ENCODE measurements around the gene SLC5A10.
"Not testable (repeated sequence)": the region's sequence is repeated elsewhere in the genome, so short reads cannot be mapped to it uniquely, and the experiment has no call there.

SLC5A10 gene

GRCh38 chr17:19022747-19023146 lies 70.8 kb downstream of the SLC5A10 start:
- DNase-seq, result no peak

GRCh38 chr17:19023209-19023999 lies 71.4 kb downstream of the SLC5A10 start:
- DNase-seq, result no peak

- no peak for DNase-seq
Measured at GRCh38 chr17:19024101-19025078, 72.4 kb downstream of the SLC5A10 start.

DNA sequence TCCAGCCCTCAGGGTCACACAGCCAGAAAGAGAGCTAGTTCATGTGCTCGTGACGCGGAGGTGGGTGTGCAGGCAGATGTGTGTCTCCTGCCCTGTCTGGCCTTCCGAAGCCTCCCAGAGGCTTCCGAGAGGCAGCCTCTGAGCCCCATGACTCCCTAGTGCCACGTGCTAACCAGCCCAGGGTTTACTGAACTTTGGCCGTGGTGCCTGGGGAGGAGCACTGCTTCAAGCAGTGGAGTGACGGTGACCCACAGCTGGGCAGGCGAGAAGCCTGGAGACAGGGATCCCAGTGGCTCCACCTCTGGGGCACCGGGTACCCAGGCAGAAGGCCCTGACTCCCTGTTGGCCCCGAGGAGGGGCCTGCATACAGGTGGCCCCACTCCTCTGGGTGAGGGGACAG lies 76.7 kb downstream of the SLC5A10 start:
- not testable (repeated sequence) for DNase-seq

DNA sequence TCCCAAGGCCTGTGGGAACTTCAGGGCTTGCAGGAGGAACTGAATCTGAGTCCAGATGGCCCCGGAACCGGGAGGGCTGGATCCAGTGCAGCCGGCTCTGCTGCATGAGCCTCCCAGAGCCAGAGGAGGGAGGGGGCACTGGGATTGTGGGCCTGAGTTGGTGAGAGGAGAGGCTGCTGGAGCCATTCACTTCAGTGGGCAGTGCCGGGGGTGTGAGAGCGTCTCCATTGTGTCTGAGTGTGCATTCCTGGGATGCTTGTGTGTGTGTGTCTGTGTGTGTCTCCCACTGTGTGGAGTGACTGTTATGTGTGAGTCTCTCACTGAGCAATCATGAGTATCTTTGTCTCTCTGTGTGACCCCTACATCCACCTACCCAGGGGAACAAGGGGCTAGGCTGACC lies 77.8 kb downstream of the SLC5A10 start:
- DNase-seq, result not testable (repeated sequence)

DNA sequence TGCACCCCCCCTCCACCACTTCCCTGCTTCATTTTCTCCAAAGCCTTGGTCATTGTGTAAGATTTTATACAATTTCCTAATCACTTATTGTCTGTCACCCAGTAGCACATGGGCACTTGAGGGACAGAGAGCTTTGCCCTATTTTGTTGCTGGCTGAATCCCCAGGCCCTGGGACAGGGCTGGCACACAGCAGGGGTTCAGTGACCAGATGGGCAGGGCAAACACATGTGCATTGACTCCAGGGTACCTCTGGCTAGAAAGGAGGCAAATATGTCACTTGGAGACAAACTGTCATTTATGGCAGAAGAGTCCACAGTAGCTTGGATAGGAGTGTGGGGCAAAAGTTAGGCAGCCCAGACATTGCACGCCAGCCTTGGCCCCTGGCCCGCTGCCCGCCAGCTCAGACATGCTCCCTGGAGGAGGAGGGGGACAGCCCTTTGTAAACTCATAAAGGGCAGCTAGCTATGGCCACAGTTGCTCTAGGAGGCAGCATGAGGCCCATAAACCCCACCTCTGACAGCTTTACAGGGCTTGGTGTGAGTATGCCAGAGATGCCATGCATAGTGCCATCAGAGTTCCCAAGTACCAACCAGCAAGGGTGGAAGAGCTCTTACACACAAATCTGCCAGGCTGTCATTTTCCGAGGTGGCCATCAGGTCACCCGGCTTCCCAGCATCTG lies 78.9 kb downstream of the SLC5A10 start:
- not testable (repeated sequence) for DNase-seq

- DNase-seq, result not testable (repeated sequence)
Measured at GRCh38 chr17:19031729-19032128, 79.8 kb downstream of the SLC5A10 start.

- DNase-seq, result not testable (repeated sequence)
Measured at GRCh38 chr17:19032377-19032988, 80.5 kb downstream of the SLC5A10 start.

GRCh38 chr17:19036186-19036585 lies 84.2 kb downstream of the SLC5A10 start:
- not testable (repeated sequence) for DNase-seq

DNA sequence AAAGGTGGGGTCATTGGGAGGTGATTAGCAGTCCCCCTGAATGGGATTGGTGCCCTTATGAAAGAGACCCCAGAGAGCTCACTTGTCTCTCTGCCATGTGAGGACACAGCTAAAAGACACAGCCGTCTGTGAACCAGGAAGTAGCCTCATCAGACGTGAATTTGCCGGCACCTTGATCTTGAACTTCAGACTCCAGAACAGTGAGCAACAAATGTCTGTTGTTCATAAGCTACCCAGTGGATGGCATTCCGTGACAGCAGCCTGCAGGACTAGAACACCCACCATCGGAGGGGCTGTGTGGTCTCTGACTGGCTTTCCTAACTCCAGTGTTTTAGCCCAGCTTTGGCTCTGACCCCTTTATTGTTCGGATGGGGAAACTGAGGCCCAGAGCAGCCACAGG lies 85.6 kb downstream of the SLC5A10 start:
- not testable (repeated sequence) for DNase-seq

- not testable (repeated sequence) for DNase-seq
Measured at GRCh38 chr17:19038007-19038406, 86.0 kb downstream of the SLC5A10 start.

DNA sequence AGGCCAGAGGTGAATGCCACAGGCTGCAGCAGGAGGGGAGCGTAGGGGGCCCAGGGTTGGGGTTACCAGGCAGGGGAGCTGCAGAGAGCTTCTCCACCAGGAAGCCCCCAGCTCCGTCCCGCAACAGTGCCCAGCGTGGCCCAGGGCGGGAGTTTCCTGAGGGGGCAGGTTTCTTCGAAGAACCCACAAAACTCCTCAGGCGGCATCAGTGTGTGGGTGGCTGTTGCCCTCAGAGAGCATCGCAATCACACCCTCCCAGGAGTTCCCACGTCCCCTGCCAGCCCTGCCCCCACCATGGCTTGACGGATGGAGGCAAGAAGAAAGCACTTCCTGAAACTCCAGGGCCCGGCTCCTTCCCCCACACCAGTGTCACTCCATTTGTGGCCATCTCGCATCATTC lies 86.8 kb downstream of the SLC5A10 start:
- not testable (repeated sequence) for DNase-seq

GRCh38 chr17:19040350-19040749 lies 88.4 kb downstream of the SLC5A10 start:
- DNase-seq, result not testable (repeated sequence)

- DNase-seq, result not testable (repeated sequence)
Measured at GRCh38 chr17:19041871-19042270, 89.9 kb downstream of the SLC5A10 start.

GRCh38 chr17:19042369-19042768 lies 90.4 kb downstream of the SLC5A10 start:
- not testable (repeated sequence) for DNase-seq

GRCh38 chr17:19043032-19043431 lies 91.1 kb downstream of the SLC5A10 start:
- DNase-seq, result not testable (repeated sequence)

- not testable (repeated sequence) for DNase-seq
Measured at GRCh38 chr17:19044643-19045042, 92.7 kb downstream of the SLC5A10 start.

DNA sequence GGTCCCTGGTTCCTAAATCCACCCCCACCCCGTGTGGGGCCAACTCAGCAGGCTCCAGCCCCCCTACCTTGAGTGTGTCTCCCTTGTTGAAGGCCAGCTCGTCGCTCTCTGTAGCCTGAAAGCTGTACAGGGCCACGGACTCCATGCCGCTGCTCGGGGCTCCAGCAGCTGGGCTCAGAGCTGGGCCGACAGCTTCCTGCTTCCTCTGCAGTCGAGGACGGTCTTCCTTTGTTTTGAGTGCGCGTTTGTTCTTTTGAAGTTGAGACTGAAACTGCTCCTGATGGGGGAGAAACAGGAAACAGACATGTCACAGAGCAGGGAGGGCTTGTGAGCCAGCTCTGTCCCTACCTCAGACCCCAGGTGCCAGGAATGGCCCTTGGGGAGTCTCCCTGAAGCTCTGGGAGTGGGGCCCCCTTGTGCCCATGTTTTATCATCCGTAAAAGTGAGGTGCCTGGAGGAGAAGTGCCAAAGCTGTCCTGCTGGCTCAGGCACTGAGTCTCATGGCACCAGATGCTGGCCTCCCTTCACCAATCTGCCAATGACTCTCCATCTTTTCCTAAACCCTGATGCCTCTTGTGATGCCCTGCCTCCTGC lies 94.9 kb downstream of the SLC5A10 start, which contains the start of gene GRAP:
TSS of gene GRAP (minus strand) at position 176 of the 594 bp plus-strand sequence. CDS start at position 145, 31 bp downstream.
- DNase-seq, result not testable (repeated sequence)

DNA sequence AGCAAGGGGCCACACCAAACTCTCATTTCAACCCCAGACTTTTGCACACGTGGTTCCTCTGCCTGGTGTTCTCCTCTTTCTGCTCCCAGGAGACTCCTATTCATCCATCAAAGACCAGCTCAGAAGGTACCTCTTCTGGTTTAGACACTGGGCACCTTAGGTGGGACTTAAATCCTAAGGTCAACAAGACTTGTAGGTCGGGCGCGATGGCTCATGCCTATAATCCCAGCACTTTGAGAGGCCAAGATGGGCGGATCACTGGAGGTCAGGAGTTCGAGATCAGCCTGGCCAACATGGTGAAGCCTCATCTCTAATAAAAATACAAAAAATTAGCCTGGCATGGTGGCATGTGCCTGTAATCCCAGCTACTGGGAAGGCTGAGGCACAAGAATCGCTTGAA lies 95.5 kb downstream of the SLC5A10 start:
- not testable (repeated sequence) for DNase-seq

GRCh38 chr17:19048826-19049225 lies 96.9 kb downstream of the SLC5A10 start:
- not testable (repeated sequence) for DNase-seq

DNA sequence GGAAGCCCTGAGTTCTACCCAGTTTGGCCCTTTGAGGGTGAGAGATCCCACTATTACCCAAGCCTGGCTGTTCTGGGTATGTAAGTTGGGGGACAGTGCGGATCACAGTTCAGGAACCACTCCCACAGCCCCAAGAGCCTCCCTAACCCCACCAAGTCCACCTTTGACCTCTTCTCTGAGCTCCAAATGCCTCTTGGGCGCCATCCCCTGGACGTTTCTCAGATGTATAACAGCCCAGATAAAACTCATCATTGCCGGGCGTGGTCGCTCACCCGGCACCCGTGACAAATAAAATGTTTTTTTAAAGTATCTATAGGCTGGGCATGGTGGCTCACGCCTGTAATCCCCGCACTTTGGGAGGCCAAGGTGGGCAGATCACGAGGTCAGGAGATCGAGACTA lies 103.5 kb downstream of the SLC5A10 start:
- DNase-seq, result not testable (repeated sequence)

Measured in SIG-M5 (cell line).